A673 (cell line): ENCODE results near the gene SMAD3.

Experiments used
- EZH2 ChIP-seq: fragments of 200-600 bp; sonication (generic); IDR thresholded peaks from 2 replicates; pipeline ENCODE4 v1.6.1; 2017; ENCODE audit warnings: borderline replicate concordance, low read depth, mild to moderate bottlenecking, mixed read lengths, antibody characterized with exemption, low read length; ENCODE audit not compliant: poor library complexity, severe bottlenecking
- TF ChIP-seq, protein P1 (sequence below): fragments of 300-800, 200-600 bp; sonication (generic); conservative IDR thresholded peaks from 2 replicates; pipeline ENCODE4 v1.5.1; 2017; ENCODE audit warnings: low read depth, mild to moderate bottlenecking, antibody characterized with exemption, low read length, moderate library complexity, mixed read lengths

DNA sequence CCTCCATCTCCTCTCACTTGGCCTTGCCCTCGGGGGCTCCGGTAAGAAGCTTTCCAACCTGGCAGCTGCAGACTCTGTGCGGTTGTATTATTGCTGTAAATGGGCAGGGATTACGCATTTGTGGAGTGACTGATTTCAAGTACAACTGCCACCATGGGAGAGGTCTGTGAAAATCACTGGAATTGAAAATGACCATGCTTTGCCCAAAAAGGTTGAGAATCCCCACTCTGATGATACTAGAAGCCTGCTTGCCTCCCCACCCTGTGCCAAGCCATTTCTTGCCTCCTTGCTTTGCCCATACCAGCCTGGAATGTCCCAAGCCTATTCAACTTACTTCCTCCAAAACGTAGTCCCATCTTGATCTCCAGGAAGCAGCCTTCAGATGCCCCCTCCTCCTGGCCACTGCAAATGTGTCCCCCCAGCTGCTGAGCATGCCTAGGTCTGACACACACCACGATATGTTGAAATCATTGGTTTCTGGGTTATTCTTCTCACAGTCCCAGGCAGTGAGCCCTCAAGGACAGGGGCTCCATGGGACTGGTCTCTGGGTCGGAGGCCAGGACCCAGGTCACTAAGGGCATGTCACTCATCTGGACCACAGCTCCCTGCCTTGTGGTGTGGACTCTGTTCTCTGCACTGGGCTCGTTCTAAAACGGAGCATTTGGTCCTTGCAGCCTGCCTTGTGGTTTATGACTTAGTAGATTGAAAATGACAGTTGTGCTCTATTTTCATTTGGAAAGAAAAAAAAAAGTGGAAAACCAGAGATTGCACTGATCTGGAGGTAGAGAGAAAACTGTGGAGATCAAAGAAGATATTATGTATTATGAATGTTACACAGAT, 42.9 kb downstream of the SMAD3 start:
- TF ChIP-seq, protein P1, sequence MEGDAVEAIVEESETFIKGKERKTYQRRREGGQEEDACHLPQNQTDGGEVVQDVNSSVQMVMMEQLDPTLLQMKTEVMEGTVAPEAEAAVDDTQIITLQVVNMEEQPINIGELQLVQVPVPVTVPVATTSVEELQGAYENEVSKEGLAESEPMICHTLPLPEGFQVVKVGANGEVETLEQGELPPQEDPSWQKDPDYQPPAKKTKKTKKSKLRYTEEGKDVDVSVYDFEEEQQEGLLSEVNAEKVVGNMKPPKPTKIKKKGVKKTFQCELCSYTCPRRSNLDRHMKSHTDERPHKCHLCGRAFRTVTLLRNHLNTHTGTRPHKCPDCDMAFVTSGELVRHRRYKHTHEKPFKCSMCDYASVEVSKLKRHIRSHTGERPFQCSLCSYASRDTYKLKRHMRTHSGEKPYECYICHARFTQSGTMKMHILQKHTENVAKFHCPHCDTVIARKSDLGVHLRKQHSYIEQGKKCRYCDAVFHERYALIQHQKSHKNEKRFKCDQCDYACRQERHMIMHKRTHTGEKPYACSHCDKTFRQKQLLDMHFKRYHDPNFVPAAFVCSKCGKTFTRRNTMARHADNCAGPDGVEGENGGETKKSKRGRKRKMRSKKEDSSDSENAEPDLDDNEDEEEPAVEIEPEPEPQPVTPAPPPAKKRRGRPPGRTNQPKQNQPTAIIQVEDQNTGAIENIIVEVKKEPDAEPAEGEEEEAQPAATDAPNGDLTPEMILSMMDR = no peak
- no peak for TF ChIP-seq EZH2
